ENCODE data around the gene TP53RK.

Gene TP53RK

DNA sequence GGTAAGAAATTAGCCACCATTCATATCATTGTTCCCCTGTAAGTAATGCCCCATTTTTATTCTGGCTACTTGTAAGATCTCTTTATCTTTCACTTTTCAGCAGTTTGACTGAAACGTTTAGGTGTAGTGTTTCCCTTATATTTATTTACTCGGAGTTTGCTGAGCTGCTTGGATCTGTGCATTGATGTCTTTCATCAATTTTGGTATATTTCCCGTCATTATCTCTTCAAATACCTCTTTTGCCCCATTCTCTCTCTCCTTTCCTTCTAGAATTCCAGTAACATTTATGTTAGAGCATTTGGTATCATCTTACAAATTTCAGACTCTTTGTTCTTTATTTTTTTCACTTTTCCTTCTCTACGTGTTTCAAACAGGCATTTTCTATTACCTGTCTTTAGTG lies 28.8 kb downstream of the TP53RK start:
- no peak for DNase-seq (ENCODE audit: low read depth)

DNA sequence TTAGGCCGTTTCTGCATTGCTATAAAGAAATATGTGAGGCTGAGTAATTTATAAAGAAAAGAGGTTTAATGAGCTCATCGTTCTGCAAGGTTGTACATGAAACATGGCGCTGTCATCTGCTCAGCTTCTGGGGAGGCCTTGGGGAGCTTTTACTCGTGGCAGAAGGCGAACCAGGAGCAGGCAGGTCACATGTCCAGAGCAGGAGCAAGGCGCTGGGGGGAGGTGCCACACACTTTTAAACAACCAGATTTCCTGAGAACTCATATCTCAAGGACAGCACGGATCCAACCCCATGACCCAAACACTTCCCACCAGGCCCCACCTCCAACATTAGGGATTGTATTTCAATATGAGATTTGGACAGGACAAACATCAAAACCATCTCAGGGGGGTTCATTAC lies 31.6 kb downstream of the TP53RK start:
- no peak for DNase-seq (ENCODE audit: low read depth)

DNA sequence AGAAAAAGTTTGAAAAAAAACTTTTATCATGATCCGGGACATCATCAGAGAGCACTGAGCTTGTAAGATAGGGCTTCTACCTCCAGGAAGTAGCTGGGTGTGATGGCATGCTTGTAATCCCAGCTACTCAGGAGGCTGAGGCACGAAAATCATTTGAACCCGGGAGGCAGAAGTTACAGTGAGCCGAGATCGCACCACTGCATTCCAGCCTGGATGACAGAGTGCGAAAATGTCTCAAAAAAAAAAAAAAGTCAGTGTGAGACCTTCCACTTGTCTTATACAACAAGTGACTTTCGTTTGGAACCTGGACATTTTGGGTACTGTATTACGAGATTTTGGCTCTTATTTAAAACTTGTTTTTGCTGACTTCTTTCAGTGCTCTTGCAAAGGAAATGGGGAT lies 32.1 kb downstream of the TP53RK start:
- no peak for DNase-seq (ENCODE audit: low read depth)

DNA sequence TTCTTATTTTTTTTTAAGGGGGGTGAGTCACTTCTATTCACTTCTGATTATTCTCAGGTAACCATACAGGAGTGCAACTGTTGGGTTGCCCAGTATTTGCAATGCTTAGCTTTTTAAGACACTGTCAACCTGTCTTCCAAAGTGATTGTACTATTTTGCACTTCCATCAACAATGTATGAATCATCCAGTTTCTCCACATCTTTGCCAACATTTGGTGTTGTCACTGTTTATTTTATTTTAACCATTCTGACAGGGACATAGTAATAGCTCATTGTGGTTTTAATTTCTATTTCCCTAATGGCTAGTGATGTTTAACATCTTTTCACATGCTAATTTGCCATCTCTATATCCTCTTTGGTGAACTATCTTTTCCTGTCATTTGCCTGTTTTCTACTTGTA lies 36.5 kb downstream of the TP53RK start:
- no peak for DNase-seq (ENCODE audit: low read depth)

- DNase-seq (ENCODE audit: low read depth): no peak
Measured at GRCh38 chr20:46651091-46651962, 37.9 kb downstream of the TP53RK start, which contains the start of gene SLC13A3. Gene SLC13A3 (minus strand): TSS chr20:46651459. CDS start chr20:46651421, 38 bp downstream.

DNA sequence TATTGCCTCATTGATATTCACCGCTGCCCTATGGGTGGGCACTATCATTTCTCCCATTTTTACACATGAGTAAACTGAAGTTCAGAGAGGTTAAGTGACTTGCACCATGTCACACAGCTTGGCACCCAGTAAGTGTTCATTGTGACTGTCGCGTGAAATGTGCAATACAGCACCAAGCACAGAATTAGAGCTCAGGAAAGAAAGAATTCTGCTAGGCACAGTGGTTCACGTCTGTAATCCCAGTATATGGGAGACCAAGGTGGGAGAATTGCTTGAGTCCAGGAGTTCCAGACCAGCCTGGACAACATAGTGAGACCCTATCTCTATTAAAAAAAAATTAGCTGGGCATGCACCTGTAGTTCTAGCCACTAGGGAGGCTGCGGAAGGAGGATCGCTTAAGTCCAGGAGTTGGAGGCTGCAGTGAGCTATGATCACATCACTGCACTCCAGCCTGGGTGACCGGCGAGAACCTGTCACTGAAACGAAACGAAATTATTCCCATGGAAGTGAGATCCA lies 38.6 kb downstream of the TP53RK start:
- no peak for DNase-seq (ENCODE audit: low read depth)

- no peak for DNase-seq (ENCODE audit: low read depth)
Measured at GRCh38 chr20:46649965-46650542, 39.2 kb downstream of the TP53RK start.

- no peak for DNase-seq (ENCODE audit: low read depth)
Measured at GRCh38 chr20:46649650-46649949, 39.6 kb downstream of the TP53RK start.

DNA sequence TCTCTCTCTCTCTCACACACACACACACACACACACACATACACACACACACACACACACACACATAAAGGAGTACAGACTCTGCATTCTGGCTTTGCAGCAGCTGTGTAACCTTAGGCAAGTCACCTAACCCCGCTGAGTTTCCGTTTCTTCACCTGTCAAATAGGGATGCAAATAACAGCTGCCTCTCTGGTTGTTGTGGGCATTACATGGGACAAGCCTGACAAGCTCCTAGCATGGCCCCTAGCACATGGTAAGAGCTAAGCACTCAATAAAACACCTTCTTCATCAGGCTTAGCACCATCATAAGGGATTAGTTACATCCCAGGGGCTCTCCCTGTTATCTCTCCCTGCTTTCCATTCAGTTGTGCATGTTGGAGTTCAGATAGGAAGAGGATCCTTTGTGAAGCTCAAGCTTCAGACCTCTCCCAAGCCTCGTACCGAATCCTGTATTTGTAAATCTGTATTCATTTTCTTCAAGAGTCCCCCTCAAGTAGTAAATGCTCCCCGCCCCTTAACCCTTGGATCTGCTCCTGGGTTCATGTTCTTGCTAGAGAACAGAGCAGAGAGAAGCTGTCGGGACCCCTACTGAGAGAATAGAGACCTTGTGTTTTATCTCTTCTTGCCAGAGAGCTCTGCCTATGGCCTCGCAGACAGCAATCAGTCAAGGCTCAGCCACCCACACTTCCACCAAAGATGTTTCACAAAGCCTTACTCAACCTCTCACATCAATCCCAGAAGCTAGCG lies 40.2 kb downstream of the TP53RK start:
- no peak for DNase-seq (ENCODE audit: low read depth)

DNA sequence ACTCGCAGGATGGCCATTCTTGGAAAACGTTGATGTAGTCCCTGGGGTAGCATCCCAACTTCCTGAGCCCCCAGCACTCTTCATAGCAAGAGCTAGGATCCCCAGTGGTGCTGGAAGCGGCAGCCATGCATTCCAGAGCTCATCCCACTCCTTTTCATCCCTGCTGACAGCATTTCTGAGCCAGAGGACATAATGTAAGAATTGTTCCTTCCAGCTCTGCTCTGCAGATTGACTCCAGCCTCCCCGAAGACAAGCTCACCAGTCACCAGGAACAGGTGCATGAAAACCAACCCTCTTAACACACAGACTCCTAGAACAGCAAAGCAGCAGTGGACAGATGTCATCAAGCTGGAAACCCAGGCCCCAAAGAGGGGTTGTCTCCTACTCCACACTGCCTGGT lies 41.8 kb downstream of the TP53RK start:
- DNase-seq (ENCODE audit: low read depth): no peak

DNA sequence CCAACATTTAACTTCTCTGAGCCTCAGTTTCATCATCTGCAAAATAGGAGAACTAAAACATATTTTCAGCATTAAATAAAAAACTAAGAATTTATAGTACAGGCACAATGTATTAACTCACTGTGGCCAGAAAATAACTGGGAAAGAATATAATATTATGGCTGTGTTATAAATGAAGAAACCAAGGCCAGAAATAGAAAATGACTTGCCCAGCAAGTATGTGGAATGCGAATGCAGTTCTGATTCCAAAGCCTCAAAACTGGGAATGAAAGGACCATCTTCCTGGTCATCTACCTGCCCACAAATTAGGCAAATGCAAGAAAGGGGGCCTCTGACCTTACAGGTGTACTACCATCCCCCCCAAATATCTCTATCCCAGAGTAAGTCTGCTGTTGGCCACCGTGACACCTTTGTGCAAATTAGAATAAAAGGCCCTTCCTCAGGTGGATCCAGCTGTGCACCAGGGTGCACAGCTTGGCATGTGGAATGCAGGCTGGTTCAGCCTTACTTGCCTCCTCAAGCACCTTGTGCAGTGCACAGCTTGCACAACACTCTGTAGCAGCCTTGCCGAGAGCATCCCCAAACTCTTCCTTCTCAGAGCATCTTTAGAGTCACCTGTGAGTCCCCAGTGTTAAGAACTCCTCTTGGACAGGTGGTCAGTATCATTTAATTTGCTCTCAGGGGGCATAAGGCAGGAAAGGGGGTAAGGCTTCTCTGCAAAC lies 42.4 kb downstream of the TP53RK start:
- DNase-seq (ENCODE audit: low read depth): no peak

GRCh38 chr20:46646122-46646521 lies 43.1 kb downstream of the TP53RK start:
- DNase-seq (ENCODE audit: low read depth): no peak

- no peak for DNase-seq (ENCODE audit: low read depth)
Measured at GRCh38 chr20:46644733-46645132, 44.5 kb downstream of the TP53RK start.

DNA sequence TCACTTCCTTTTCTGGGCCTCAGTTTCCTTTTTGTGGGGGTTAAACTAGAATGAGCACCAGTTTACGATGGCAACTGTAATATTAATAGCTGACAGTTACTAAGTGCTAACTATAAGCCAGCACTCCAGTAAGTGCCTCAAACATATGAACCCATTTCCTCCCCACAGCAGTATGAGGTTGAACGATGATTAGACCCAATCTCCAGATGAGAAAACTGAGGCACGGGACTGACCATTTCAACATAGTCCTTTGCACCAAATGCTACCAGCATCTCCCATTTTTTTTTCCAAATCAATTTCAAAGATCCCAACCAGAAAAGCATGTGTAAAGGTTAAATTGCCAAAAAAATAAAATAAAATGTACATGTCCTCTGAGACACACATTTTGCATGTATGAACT lies 45.1 kb downstream of the TP53RK start:
- no peak for DNase-seq (ENCODE audit: low read depth)

DNA sequence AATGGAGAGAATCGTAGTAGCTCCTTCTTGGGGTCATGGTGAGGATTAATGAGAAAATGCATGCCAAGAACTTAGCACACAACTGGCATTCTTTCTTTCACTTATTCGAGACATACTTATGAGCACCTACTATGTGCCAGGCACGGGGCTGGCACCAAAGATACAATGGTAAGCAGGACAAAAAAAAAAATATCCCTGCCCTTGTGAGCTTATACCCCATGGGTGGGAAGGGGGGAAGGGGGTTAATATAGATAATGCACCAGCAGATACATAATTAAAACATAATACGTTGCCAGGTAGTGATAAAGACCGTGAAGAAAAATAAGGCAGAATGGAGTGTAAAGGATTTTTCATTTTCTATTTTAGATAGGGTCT lies 46.3 kb downstream of the TP53RK start:
- DNase-seq (ENCODE audit: low read depth): no peak

- no peak for DNase-seq (ENCODE audit: low read depth)
Measured at GRCh38 chr20:46642265-46642968, 46.8 kb downstream of the TP53RK start.

DNA sequence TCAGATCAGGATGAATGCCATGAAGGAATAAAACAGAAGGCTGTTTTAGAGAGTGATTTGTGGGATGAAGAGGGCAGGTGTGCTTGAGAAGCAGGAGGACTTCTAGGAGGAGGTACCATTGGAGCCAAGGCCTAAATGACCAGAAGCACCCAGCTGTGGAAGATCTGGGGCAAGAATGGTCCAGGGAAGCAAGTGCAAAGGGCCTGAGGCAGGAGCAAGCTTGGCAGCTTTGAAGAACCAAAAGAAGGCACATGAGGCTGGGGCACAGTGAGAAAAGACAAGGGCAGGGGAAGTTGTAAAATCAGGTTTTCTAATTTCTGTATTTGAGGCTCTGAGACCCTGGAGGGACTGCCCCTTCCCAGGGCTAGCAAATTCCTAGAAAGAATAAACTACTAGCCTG lies 47.8 kb downstream of the TP53RK start:
- no peak for DNase-seq (ENCODE audit: low read depth)

DNA sequence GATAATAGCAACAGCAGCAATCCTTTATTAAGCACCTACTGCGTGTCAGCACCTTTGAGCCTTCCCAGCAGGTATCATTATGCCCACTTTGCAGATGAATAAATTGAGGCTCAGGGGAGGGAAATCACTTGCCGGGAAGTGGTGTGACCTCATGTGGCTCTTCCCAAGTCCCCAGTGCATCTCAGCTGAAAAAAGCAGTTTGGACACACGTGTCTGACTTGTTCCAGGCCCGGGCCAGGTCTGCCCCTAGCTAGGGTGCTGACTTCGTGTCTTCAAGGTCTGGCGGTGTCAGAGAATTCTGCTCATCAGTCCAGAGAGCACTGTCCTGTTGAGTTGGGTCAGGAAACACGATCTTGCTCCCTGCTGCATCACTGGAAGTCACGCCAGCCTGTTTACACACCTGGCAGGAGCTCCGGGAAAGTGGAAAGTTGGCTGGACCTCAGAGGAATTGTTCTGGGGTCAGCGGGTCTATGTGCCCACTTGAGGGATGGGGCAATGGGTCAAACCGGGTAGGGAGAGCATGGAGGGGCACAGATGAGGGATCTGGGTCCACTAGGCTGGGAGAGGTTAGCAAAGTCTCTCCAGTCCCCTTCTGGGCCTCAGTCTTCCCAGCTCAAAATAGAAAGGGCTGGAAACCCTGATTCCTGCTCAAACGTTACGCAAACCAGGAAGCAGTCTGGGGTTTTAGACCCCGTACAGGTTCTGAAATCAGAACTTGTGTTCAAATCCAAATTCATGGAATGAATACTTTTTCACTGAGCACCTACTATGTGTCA lies 48.5 kb downstream of the TP53RK start:
- no peak for DNase-seq (ENCODE audit: low read depth)

- no peak for DNase-seq (ENCODE audit: low read depth)
Measured at GRCh38 chr20:46640044-46640443, 49.2 kb downstream of the TP53RK start.

DNA sequence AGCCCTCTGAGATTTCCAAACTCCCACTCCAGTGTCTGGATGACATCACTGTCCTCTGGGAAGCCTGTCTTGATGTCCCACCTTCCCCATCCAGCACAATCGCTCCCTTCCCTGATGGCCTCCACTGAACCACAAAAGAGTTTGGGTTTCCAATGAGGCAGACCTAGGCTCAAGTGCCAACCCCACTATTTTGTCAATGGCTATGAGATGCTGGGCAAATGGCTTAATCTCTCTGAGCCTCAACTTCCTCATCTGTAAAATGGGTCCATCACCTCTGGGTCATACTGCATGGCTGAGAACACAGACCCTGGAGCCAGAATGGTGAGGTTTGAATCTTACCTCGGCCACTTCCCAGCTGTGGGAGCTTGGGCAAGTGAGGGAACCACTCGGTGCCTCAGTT lies 49.7 kb downstream of the TP53RK start:
- no peak for DNase-seq (ENCODE audit: low read depth)

DNA sequence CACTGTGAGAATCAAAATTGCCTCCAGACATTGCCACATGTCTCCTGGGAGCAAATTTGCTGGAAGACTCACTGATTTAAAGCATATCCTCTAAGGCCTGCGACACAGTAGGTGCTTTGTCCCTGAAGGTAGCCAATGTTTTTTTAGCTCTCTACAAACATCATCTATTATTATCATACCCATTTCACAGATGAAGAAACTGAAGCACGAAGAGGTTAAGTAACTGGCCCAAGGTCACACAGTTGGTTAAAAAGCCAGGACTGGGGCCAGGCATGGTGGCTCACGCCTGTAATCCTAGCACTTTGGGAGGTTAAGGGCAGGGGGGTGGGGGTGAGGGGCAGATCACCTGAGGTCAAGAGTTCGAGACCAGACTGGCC lies 50.4 kb downstream of the TP53RK start:
- DNase-seq (ENCODE audit: low read depth): no peak
